Fibroblast of skin of left biceps (primary cell): Measurements from ENCODE around the gene CTDSP2.
"Not testable (repeated sequence)": the region's sequence is repeated elsewhere in the genome, so short reads cannot be mapped to it uniquely, and the experiment has no call there.

Experiments used
- DNase-seq, 2 experiments: peaks; one replicate each; pipeline ENCODE4 v3.0.0-alpha.2; 2013; ENCODE audit warnings: low read depth in 2 of 2

Gene CTDSP2

GRCh38 chr12:57782608-57783465 is 63.7 kb downstream of the CTDSP2 start, which contains the start of gene TSFM:
Gene TSFM (plus strand): TSS chr12:57782787. CDS start chr12:57782802, 15 bp downstream.
- peak; percentile 78 to 82 for DNase-seq

- DNase-seq, result no peak
Measured at GRCh38 chr12:57782243-57782607, 64.3 kb downstream of the CTDSP2 start.

- DNase-seq, result no peak
Measured at GRCh38 chr12:57781801-57782200, 64.7 kb downstream of the CTDSP2 start.

- no peak for DNase-seq
Measured at GRCh38 chr12:57781244-57781643, 65.3 kb downstream of the CTDSP2 start.

GRCh38 chr12:57780284-57780897 is 66.1 kb downstream of the CTDSP2 start:
- no peak for DNase-seq

GRCh38 chr12:57779736-57780135 is 66.8 kb downstream of the CTDSP2 start:
- no peak for DNase-seq

GRCh38 chr12:57777911-57778310 is 68.6 kb downstream of the CTDSP2 start:
- no peak for DNase-seq

GRCh38 chr12:57777367-57777766 is 69.2 kb downstream of the CTDSP2 start:
- no peak for DNase-seq

GRCh38 chr12:57776247-57776587 is 70.3 kb downstream of the CTDSP2 start:
- DNase-seq, result no peak

GRCh38 chr12:57775563-57776246 is 70.8 kb downstream of the CTDSP2 start:
- no peak for DNase-seq

- DNase-seq, result no peak
Measured at GRCh38 chr12:57775044-57775443, 71.5 kb downstream of the CTDSP2 start.

- DNase-seq, result not testable (repeated sequence)
Measured at GRCh38 chr12:57774634-57775033, 71.9 kb downstream of the CTDSP2 start.

GRCh38 chr12:57772429-57773322 is 73.9 kb downstream of the CTDSP2 start, which contains the start of gene EEF1AKMT3:
Gene EEF1AKMT3 (plus strand): TSS chr12:57772614. CDS start chr12:57772725, 111 bp downstream.
- DNase-seq, result no peak

- peak; percentile 89 to 92 for DNase-seq
Measured at GRCh38 chr12:57771873-57772428, 74.6 kb downstream of the CTDSP2 start, which contains the start of gene METTL1. Gene METTL1 (minus strand): TSS chr12:57772105. CDS start chr12:57772083, 22 bp downstream.

GRCh38 chr12:57771236-57771872 is 75.2 kb downstream of the CTDSP2 start:
- peak; percentile 74 to 76 for DNase-seq

- DNase-seq, result no peak
Measured at GRCh38 chr12:57770734-57771133, 75.8 kb downstream of the CTDSP2 start.
